NCI-H69 (cell line): Measurements from ENCODE around the gene TMEM219.
A peak's percentile ranks its signal among the peaks of the same experiment; 100 is the strongest.

ENCODE experiments used
- DNase-seq: peaks from one replicate; lab custom pipeline; 2025; lab: John Stamatoyannopoulos, UW

TMEM219 gene

GRCh38 chr16:29982560-29983419 is 20.9 kb downstream of the TMEM219 start:
- DNase-seq: no peak

GRCh38 chr16:29983420-29984136 is 21.7 kb downstream of the TMEM219 start:
- DNase-seq: no peak

GRCh38 chr16:29984137-29984763 is 22.4 kb downstream of the TMEM219 start:
- no peak for DNase-seq

- DNase-seq: no peak
Observed at GRCh38 chr16:29984764-29985147, 22.9 kb downstream of the TMEM219 start.

GRCh38 chr16:29985271-29985811 is 23.5 kb downstream of the TMEM219 start:
- no peak for DNase-seq

- no peak for DNase-seq
Observed at GRCh38 chr16:29986231-29986630, 24.4 kb downstream of the TMEM219 start.

GRCh38 chr16:29986931-29987330 is 25.1 kb downstream of the TMEM219 start:
- no peak for DNase-seq

GRCh38 chr16:29987371-29988085 is 25.6 kb downstream of the TMEM219 start:
- DNase-seq: no peak

GRCh38 chr16:29988346-29989075 is 26.6 kb downstream of the TMEM219 start:
- DNase-seq: no peak

- no peak for DNase-seq
Observed at GRCh38 chr16:29989111-29989858, 27.4 kb downstream of the TMEM219 start.

- DNase-seq: no peak
Observed at GRCh38 chr16:29990034-29990433, 28.2 kb downstream of the TMEM219 start.

GRCh38 chr16:29990883-29991570 is 29.1 kb downstream of the TMEM219 start:
- DNase-seq: no peak

GRCh38 chr16:29991571-29991904 is 29.7 kb downstream of the TMEM219 start:
- DNase-seq: no peak

- DNase-seq: peak; percentile 22
Observed at GRCh38 chr16:29992344-29992967, 30.6 kb downstream of the TMEM219 start.

GRCh38 chr16:29993191-29993902 is 31.5 kb downstream of the TMEM219 start:
- DNase-seq: no peak

GRCh38 chr16:29993903-29994599 is 32.2 kb downstream of the TMEM219 start:
- no peak for DNase-seq

- DNase-seq: peak; percentile 87
Observed at GRCh38 chr16:29994600-29995323, 32.9 kb downstream of the TMEM219 start.
